D341Med (cell line): ENCODE data around the gene ARF1.
"Not testable (repeated sequence)": the region's sequence is repeated elsewhere in the genome, so short reads cannot be mapped to it uniquely, and the experiment has no call there.

Experiments used
- DNase-seq: peaks from one replicate; pipeline ENCODE4 v3.0.0; 2012; ENCODE audit warnings: low spot score

ARF1 gene

GRCh38 chr1:228102791-228103620 is 20.5 kb downstream of the ARF1 start, which contains the start of gene C1orf35:
Gene C1orf35, minus strand, starts transcription at chr1:228103325. Its CDS starts 98 bp downstream, at chr1:228103227.
- DNase-seq, result peak; percentile 99

GRCh38 chr1:228104526-228105269 is 22.2 kb downstream of the ARF1 start:
- DNase-seq, result peak; percentile 18

DNA sequence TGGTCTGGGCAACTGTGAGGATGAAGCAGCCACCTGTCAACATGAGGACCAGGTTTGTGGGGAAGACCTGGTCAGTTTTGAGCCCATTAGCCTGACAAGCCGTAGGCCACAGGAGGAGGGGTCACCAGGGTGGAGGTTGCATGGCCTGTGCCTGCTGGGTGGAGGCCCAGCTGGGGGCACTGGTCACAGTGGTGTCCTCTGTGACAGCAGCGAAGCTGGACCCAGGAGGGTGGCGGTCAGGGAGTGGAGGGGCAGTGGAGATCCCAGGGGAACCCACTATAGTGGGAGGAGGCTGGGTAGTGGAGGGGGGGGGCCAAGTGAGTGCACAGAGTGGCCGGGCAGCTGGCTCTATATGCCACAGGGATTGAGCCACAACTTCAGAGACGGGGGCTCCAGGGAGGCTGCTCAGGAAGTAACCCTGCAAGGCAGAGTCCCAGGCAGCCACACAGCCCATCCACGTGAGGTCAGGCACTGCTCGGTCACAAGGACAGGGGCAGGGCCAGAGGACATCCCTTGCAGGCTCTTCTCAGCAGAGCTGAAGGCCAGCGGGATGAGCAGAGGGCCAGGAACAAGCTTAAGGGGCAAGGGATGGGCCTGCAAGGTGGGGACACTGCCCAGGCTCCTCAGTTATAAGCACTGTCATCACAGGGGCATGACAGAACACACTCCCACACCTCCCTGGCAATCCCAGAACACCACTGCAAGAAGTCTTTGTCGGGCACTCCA is 22.9 kb downstream of the ARF1 start:
- peak; percentile 4 for DNase-seq

GRCh38 chr1:228105996-228106799 is 23.7 kb downstream of the ARF1 start:
- peak; percentile 4 for DNase-seq

GRCh38 chr1:228106800-228107054 is 24.2 kb downstream of the ARF1 start:
- DNase-seq, result no peak

- DNase-seq, result peak; percentile 5
Measured at GRCh38 chr1:228107636-228108035, 25.1 kb downstream of the ARF1 start.

DNA sequence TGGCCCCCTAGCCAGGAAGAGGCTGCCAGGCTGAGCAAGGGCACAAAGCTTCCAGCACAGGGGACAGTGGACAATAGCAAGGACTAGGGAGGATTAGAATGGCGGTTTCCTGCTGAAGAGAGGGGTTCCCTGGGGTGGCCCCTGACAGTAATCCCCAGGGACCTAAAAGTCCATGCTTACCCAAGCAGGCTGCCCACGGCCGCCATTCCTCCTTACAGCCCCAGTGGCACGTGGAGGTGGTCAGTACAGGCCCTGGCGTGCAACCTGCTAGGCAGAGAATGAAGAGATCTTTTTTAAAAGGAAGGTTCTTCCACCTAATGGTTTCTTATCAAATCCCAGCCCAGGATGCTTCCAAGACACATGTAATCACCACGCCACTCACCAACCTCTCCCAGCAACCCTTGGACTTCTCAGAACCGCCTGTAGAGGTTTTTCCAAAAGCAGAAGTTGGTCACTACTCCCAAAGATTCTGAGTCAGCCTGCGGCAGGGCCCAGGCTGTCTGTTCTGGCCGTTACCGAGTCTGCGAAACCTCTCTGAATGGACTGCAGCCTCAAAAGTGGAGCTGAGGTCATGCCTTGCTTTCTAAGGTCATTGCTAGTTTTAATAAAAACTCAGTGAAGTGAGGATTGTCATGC is 25.7 kb downstream of the ARF1 start:
- DNase-seq, result peak; percentile 4

DNA sequence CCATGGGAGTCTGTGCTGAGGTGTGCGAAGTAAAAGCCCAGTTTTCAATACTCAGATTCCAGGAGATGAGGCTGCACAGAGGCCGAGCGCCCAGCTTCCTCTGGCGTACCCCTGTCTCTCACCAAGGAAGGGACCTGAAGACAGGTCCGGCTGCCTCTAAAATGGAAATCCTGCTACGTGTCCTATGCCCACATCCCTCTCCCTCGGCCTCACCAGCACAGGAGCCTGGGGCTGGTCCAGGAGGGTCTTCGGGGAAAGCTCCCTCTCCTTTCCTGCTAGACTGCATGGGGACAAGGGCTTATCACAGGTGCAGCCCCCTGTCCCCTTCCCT is 26.2 kb downstream of the ARF1 start:
- DNase-seq, result no peak

DNA sequence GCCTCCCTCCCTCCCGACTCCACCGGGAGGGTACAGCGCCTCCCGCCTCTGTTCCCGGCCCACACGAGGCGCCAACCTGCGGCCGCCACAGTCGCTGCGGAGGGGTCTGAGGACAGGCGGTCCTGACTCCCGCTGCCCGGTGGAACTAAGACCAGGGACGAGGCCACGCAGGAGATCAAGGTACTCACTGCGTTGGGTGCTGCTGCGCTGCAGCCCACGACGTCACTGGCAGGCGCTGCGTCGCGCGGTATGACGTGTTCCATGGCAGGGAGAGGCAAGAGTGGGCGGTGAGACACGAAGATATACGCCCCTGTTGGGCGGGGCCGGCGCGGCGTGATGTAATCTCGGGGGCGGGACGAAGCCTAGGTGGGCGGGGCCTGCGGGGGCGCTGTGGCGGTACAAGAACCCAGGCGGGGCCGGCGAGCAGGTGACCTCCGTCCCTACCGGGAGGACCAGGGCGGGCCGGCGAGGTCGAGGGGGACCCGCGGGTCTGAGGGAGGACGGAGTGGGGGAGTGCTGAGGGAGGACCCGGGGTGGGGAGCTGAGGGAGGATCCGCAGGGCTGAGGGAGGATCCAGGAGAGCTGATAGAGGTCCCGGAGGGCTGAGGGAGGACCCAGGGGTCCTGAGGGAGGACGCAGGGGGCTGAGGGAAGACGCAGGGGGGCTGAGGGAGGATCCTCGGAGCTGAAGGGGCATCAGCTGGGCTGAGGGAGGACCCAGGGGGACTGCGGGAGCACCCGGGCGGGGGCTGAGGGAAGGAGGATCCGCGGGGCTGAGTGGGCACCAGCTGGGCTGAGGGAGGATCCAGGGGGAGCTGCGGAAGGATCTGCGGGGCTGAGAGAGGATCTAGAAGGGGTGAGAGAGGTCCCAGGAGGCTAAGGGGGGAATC is 26.8 kb downstream of the ARF1 start, which contains the start of gene MRPL55:
Gene MRPL55 (minus strand): TSS at position 227 of the 889 bp plus-strand sequence. CDS start 1,039 bp downstream, outside the sequence.
- peak; percentile 98 for DNase-seq

GRCh38 chr1:228109962-228110488 is 27.5 kb downstream of the ARF1 start:
- DNase-seq, result no peak

DNA sequence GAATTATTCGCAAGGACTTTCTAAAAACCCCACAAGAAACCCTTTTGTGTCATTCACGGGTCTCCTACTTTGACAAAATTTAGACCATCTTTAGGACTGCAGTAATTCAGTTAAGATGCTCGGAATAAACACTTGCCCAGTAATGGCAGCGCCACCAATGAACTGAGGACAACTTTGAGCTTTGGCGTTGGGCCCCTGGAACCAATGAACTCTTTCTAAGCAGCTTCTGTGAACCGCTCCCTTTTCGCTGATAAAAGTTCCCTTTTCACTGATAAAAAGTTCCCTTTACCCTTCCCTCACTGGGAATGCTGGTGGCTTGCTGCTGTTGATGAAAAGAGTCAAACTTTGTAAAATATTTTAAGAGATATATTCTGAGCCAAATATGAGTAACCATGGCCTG is 28.0 kb downstream of the ARF1 start:
- DNase-seq, result peak; percentile 2

DNA sequence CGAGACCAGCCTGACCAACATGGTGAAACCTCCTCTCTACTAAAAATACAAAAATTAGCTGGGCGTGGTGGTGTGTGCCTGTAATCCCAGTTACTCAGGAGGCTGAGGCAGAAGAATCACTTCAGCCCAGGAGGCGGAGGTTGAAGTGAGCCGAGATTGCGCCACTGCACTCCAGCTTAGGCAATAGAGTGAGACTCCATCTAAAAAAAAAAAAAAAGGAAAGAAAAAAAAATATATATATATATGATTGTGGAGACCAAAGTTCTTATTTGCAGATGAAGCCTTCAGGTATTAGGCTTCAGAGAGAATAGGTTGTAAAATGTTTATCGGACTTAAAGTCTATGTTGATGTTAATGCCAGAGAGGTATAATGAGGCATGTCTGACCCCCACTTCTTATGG is 28.8 kb downstream of the ARF1 start:
- not testable (repeated sequence) for DNase-seq

- DNase-seq, result no peak
Measured at GRCh38 chr1:228112167-228112566, 29.7 kb downstream of the ARF1 start.

DNA sequence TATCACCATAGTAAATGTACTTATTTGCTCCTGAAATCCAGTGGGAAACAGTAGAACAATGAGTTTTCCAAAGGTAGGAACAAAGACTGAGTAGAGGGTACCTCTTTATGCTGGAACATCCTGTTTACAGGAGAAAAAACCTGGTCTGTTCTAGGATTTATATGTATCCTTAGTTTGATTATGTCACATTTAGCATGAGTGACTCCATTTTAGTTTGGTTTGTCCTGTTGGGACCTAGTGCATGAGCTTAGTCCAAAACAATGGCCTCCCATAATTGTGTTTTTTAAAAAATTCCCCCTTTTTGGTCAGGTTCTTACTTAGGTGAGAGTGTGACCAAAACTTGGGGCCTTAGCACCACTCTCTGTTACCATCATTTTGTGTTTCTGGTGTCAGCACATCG is 30.1 kb downstream of the ARF1 start:
- DNase-seq, result no peak

DNA sequence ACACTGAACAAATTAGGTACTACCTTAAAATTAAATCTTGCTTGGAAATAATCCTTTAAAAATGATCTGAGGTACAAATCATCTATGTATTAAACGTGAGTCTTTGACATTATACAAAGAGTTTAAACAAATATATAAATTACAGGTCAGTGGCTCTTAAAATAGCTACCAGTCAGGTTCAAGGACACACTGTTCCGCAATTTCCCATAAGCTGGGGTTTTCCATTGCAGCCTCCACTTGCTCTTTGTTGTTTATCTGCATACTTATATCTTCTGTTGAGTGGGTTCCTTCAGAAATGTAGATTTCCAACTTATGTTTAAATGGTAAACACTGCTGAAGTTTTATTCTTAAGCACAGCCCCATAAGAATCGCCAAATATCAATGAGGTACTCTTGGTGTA is 32.3 kb downstream of the ARF1 start:
- DNase-seq, result no peak

GRCh38 chr1:228117335-228117734 is 34.8 kb downstream of the ARF1 start:
- no peak for DNase-seq

- DNase-seq, result no peak
Measured at GRCh38 chr1:228118040-228118439, 35.5 kb downstream of the ARF1 start.

GRCh38 chr1:228120351-228120750 is 37.8 kb downstream of the ARF1 start:
- DNase-seq, result no peak

GRCh38 chr1:228120857-228121489 is 38.5 kb downstream of the ARF1 start:
- no peak for DNase-seq
